ENCODE results near the gene ANKRD40.

DNA sequence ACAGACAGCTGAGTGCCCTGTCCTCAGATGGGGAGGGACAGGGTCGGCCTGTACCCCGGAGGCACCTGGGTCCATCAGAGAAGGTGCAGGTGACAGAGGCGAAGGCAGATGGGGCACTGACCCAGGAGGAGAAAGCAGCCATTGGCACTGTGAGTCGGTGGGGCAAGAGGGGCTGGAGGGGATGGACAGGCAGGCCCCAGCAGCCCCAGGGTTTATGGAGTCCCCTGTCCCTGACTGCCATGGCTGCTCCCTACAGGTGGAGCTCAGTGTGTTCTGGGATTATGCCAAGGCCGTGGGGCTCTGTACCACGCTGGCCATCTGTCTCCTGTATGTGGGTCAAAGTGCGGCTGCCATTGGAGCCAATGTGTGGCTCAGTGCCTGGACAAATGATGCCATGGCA lies 32.1 kb downstream of the ANKRD40 start:
- TF ChIP-seq, protein P1, sequence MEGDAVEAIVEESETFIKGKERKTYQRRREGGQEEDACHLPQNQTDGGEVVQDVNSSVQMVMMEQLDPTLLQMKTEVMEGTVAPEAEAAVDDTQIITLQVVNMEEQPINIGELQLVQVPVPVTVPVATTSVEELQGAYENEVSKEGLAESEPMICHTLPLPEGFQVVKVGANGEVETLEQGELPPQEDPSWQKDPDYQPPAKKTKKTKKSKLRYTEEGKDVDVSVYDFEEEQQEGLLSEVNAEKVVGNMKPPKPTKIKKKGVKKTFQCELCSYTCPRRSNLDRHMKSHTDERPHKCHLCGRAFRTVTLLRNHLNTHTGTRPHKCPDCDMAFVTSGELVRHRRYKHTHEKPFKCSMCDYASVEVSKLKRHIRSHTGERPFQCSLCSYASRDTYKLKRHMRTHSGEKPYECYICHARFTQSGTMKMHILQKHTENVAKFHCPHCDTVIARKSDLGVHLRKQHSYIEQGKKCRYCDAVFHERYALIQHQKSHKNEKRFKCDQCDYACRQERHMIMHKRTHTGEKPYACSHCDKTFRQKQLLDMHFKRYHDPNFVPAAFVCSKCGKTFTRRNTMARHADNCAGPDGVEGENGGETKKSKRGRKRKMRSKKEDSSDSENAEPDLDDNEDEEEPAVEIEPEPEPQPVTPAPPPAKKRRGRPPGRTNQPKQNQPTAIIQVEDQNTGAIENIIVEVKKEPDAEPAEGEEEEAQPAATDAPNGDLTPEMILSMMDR (IDR thresholded peaks at IDR 0.05), result no peak
- TF ChIP-seq EZH2 (IDR thresholded peaks at IDR 0.05; ENCODE audit: borderline replicate concordance, insufficient read depth, low read depth, low read length, poor library complexity, severe bottlenecking), result no peak

Measured in B cell (primary cell).